ENCODE data around the gene XRN1.

DNA sequence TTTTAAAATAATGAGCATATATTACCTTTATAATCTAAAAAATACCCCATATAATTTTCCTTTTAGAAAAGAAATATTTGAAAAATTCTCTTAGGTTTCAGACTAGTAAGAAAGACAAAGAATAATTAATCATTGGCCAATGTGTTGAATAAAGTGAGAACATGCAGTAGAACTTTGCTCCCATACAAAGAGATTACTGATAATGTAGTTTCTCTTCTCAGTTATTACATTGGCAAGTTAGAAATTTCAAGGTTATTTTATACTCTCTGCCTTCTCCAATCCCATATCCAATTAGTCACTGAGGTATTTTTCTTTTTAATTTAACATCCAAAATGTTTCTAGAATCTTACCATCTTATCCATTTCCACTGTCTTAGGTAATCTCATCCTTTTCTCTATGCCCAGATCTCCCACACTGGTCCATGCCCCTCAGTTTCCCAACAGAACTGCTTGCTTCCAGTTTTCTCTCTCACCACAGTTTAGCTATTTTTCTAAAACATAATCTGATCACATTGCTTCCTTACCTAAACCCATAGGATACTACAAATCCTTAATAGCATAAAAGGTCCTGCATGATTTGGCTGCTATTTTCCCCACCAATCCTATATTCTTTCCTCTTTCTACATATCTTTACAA, 10.8 kb downstream of the XRN1 start:
- TF ChIP-seq CTCF (IDR thresholded peaks at IDR 0.05; ENCODE audit: insufficient read depth, low read length) = no peak
- no peak for TF ChIP-seq POLR2AphosphoS5 (IDR thresholded peaks at IDR 0.05; ENCODE audit: low read depth)

All from HL-60 (cell line).